GM19452 (cell line): ENCODE measurements around the gene POGZ.

Experiments used
- ATAC-seq: cut with Tn5 transposase; IDR thresholded peaks from one replicate; pipeline ENCODE4 v1.9.1; 2021; ENCODE audit not compliant: unreplicated experiment

Gene POGZ, protein sequence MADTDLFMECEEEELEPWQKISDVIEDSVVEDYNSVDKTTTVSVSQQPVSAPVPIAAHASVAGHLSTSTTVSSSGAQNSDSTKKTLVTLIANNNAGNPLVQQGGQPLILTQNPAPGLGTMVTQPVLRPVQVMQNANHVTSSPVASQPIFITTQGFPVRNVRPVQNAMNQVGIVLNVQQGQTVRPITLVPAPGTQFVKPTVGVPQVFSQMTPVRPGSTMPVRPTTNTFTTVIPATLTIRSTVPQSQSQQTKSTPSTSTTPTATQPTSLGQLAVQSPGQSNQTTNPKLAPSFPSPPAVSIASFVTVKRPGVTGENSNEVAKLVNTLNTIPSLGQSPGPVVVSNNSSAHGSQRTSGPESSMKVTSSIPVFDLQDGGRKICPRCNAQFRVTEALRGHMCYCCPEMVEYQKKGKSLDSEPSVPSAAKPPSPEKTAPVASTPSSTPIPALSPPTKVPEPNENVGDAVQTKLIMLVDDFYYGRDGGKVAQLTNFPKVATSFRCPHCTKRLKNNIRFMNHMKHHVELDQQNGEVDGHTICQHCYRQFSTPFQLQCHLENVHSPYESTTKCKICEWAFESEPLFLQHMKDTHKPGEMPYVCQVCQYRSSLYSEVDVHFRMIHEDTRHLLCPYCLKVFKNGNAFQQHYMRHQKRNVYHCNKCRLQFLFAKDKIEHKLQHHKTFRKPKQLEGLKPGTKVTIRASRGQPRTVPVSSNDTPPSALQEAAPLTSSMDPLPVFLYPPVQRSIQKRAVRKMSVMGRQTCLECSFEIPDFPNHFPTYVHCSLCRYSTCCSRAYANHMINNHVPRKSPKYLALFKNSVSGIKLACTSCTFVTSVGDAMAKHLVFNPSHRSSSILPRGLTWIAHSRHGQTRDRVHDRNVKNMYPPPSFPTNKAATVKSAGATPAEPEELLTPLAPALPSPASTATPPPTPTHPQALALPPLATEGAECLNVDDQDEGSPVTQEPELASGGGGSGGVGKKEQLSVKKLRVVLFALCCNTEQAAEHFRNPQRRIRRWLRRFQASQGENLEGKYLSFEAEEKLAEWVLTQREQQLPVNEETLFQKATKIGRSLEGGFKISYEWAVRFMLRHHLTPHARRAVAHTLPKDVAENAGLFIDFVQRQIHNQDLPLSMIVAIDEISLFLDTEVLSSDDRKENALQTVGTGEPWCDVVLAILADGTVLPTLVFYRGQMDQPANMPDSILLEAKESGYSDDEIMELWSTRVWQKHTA (N-terminal part only)

DNA sequence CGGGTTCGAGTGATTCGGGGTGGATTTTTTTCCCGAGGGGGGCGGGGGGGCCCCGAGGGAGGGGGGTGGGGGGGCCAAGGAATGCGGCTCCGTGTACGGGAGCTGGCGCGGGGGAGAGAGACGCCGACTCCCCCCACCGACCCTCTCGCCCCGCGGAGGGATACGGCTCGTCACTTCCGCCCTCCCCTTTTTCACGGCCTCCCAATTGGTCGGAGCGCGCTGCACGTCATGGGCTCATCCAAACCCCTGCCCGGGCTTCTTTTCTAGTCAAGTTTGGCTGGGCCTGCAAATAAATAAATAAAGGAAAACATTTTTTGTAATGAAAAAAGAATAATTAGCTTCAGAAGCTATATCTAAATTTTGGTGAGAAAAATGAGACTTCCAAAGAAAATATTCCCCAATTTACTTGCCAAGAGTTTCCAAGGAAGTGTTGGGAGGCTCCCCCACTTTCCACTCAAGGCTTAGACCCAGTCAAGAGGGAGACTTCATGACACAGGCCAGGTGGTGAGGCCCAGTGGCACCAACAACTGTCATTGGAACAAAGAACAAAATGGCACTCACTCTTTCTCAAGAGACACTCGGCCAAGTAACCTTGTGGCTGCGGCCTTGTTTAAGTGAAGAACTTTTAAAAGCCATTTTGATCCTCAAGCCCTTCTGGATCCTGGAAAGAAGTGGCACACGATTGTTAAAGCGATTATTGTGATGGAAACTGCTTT, at the start of gene POGZ:
Gene POGZ, minus strand, starts transcription at position 164 of the 716 bp plus-strand sequence. CDS start 17,290 bp downstream, outside the sequence.
- peak; percentile 66 for ATAC-seq

DNA sequence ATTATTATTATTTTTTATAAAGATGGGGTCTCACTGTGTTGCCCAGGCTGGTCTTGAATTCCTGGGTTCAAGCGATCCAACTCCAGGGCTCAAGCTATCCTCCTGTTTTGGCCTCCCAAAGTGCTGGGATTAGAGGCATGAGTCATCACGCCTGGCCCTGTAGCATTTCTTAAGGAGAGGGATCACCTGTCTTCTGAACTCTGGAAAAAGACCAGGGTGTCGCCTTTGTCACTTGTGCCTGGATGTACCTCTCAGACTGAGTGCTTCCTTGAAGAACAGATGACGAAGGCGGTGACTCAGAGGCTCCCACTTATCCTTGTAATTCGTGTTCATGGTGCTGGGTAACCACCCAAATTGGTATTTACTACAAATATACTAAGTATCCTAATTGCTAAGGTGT, 49.5 kb upstream of the POGZ start:
- ATAC-seq = no peak

DNA sequence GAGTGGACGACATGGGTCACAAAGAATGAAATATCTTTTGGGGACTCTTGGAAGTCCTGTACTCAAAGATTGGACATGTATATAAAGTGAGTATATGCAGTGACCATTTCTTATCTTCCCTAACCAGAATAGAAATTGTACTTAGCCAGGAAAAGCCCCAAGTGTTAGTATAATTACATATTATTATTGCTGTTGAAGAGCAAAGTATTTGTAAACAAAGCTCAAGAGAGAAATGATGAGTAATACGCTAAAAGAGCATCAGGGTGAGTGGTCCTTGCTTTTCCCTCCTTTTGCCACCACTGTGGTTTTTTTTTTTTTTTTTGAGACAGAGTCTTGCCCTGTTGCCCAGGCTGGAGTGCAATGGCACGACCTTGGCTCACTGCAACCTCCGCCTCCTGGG, 45.5 kb upstream of the POGZ start:
- ATAC-seq = no peak

DNA sequence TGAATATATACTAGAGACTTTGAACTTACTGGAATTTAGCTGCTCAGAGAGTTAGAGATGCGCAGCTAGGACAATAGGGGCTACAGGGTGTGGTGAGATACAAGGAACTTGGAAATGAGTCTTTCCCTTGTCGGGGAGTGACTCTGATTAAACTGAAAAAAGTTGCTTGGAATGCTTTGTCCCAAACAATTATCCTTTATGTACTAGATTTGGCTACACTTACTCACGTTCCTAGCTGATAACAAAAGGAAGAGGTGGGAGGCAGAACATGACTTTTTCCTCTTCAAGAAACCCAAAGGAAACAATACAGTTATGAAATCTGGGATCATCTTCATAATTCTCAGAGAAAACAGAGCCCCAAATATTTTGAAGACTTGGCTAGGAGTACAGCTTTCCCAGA, 45.0 kb upstream of the POGZ start:
- ATAC-seq = no peak

DNA sequence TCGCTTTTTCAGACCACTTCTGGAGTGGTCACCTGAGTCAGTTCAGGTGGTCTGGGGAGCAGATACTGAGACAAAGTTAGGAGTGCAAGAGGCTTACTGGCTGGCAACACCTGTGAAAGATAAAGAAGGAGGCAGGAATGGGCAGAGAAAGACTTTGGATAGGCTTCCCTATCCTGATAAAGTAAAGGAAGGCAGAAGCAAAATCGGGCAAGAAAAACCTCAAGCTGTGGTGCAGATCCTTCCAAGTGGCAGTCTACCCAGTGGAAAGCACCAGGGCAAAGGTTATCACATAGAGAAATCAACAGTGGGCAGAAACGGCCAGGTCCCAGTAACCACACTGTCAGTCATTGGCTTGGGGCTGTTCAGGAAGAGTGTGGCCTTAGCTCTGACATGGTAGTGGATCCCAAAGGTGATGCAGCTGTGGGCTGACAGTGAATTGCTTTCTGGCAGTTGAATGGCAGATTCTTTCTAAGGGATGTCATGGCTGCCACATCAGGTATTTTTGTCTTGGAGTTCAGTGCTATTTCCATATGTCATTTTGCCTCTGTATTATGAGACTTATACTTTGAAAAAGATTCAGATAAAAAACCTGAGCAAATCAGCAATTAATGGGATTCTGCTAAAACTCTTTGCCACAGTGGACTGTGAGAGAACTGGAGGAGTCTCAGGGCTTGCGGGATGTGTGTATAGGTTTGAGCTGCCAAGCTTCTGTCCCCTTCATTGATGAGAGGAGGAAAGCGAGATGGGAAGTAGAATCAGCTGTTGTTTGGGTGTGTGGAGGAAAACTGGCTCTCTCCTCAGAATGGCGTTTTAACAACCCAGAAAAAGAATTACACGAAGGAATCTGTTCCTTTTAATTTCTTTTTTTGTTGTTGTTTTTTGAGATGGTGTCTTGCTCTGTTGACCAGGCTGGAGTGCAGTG, 43.8 kb upstream of the POGZ start:
- ATAC-seq = no peak

DNA sequence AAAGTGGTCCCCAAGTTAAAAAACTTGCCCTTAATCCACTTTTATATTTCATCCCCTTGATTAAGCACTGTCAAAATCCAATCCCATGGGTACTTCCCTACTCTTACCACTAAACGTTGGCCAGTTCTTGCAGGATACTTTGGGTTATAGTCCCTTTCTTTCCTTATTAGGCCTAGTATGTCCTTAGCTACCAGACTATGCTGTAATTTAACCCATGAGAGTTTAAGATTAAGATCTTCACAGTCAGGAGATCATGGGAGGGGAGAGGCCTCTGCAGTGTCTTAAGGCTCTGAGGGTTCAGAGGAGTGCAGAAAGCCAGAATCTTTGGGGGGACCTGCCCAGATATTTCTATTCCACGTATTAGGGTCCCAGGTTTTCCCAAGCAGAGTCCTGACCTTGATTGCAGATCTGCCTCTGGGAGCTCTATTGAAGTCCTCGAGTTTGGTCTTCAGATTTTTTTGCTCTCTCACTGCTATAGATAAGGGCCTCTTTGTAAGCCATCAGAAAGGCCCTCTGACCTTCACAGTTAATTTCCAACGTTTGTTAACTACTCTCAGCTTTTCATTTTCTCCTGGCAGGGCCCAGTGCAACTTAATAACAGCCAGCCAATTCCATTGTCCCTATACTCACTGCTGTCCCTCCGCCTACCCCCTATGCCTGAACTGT, 42.9 kb upstream of the POGZ start:
- no peak for ATAC-seq

DNA sequence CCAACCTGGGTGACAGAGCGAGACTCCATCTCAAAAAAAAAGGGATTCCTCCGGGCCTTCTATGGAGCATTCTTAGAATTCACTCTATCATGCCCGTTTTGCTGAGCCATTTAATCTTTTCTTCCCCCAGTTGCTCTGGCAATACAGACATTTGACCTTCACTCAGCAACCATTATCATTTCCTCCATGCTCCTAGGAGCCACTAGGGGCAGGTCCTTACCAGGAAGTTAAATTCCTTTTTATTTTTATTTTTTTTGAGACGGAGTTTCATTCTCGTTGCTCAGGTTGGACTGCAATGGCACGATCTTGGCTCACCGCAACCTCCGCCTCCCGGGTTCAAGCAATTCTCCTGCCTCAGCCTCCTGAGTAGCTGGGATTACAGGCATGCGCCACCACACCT, 42.2 kb upstream of the POGZ start:
- ATAC-seq = no peak

DNA sequence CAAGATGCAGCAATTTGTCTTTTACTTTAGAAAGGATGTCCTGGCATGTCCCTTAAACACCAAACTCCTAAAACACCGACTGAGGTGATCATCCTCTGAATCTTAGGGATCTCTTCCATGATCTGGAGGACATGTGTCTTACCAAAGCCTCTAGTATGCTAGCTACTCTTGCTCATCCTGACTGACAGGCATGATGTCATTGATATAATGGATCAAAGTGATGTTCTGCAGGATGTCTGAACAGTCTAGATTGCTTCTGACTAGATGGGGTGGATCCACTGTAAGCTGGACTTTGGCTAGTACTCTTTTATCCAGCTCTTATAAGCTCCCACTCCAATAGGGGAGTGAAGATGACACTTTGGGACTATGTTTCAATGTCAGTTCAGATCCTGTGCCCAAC, 40.6 kb upstream of the POGZ start:
- ATAC-seq = no peak

DNA sequence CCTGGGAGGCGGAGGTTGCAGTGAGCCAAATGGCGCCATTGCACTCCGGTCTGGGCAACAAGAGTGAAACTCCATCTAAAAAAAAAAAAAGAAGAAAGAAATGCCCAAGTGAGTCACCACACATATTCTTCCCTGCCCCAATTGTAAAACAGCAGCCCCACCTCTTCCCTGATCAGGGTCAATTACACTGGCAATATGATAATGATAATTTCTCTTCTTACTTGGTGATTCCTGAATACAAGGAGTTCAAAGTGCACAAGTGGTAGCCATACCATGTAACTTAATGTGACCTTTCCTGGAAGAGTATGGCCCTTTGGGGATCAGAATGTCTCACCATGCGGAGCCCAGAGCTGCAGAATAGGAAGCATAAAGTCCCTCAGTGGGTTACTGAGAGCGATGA, 40.1 kb upstream of the POGZ start:
- ATAC-seq = no peak

DNA sequence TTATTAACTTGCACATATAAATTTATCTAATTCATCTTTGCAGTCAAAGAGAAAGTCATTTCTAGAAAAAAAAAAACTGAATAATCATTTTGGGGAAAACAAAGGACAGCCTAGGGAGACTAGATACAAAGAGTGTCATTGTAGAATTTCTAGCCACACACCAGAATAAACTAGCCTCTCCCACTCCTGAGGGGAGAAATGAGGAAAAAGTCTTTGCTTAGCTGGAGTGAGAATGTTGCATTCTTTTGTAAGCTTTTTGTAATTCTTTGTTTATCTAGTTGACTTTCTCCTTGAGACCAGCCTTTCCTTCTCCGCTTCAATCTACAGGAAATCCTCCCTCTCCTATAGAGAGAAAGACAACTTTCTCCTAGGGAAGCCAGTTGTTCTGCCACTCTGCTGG, 36.0 kb upstream of the POGZ start:
- no peak for ATAC-seq

DNA sequence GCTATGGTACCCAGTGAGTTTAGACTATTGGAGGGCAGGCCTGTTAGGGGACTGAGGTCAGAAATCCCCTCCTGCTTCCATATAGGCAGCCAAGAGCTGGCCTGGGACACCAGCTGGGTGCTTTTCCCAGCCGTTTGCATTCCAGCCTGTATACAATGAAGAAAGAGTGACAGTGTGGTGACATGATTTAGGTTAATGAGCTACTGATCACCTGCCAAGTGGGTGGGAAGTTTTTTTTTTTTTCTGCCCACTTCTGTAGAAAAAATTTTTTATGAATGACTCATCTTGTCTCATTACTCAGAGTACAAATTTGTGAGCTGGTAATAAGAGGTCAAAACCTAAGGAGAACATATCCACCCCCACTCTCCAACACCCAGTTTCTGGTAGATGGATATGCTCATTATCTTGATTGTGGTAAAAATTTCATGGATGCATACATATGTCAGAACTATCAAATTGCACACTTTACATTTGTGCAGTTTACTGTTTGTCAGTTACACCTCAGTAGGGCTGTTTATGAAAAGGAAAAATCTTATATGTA, 35.5 kb upstream of the POGZ start:
- no peak for ATAC-seq

DNA sequence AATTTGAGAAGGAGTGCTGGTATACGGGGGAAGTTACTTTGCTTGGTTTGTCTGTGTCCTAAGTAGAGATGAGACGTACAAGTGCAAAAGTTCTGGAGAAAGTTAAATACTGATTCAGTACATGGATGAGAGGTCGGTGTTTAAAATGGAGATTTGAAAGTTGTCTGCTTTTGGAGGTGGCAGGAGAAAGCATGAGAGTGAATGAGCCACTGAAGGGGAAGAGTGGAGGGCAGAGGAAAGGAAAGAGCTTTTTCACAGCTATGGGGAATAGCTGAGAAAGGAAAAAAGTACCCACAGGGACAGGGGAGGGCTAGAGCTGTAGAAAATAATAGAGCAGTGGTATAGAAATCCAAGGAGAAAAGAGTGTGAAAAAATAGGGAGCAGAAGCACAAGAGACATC, 33.7 kb upstream of the POGZ start:
- ATAC-seq = no peak

DNA sequence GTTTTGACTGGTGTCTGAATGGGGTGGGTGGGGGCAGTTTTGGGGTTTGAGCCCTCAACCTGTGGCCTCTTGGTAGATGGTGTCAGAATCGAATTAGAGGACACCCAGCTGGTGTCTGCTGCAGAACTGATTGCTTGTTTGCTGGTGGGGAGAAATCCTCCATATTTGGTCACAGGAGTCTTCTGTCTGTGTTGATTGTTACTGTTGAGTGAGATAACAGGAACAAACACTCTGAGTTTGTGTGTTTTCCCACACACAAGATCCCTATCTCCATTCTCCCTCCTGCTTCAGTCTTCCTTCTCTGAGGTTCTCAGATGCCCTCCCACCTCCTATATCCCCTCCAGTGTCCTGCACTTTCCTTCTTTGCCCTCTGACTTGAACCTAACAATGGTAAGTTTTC, 32.8 kb upstream of the POGZ start:
- ATAC-seq = no peak

DNA sequence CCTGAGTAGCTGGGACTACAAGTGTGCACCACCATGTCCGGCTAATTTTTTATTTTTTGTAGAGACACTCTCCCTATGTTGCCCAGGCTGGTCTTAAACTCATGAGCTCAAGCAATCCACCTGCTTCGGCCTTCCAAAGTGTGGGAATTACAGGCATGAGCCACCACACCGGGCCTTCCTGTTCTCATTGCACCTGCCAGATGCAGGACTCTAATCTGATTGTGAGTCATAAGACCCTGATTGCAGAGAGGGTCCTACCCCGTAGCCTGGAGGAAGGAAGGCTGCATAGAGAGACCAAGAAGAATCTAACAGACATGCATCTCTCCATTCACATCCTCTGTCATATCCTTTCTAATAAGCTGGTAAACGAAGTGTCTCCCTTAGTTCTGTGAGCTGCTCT, 32.3 kb upstream of the POGZ start:
- ATAC-seq = no peak

DNA sequence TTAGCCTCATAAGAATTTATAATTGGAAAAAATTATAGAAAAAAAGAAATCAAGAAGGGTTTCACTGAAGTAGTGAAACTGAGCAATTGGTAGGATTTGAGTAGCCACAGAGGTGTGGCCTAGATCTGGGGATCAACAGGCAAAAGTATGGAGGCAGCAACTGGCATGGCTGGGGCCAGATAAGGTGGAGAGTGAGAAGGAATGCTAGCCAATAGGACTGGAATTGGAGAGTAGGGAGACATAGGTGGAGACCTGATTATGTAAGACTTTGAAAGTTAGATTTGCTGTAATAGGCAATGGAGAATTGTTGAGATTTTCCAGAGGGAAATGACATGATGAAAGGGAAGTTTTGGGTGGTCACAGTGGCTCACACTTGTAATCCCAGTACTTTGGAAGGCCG, 27.3 kb upstream of the POGZ start:
- no peak for ATAC-seq

DNA sequence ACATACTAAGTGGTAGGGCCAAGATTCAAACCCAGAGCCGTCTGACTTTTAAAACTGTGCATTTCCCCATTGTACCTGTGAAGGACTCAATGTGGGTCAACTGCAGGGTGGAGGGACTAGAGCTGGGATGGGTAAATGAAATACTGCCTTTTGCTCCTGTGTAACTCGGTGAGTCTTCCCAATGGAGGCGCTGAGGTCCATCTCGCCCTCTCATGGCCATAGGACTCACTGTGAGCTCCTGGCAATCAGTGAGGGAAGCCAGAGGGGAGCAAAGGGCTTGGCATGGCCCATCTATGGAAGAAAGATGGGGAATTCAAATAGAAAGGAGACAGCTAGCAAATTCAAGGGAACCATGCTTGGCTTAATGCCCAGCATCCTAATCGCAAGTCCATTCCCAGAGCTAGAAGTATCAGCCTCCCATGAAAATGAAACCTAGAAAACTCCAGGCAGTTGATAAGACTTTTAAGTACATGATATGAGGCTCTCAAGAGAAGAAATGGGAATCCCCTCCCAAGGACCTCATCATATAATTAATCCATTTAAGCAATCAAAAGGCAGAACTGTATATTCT, 26.5 kb upstream of the POGZ start:
- ATAC-seq = no peak

DNA sequence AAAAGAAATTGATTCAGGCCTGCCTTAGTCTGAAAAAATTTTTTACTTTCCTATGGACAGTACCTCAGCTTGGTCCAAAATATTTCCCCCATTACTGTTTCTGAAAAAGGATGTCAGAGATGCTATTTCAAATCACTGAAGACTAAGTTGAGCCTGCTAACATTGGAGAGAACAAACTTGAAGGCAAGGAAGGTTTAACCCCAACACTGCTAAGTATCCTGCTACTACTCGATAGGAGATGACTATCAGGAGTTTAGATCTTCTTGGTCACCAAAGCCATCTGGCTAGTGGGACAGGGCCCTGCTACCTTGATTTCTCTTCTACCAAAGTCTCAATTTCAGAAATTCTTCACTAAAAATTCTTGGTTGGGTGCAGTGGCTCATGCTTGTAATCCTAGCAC, 22.7 kb upstream of the POGZ start:
- ATAC-seq = no peak

DNA sequence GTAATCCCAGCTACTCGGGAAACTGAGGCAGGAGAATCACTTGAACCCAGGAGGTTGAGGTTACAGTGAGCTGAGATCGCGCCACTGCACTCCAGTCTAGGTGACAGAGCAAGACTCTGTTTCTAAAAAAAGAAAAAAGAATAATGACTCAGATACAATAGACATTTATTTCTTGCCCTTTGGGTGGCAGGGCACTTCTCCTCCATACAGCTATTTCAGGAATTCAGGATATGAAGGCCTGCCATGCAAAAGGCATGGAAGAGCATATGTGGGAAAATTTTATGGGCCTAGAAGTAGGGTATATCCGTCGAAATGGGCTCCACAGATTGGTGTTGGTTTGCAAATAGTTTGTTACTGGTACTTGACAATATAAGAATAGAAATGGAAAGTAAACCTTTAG, 20.2 kb upstream of the POGZ start:
- no peak for ATAC-seq

DNA sequence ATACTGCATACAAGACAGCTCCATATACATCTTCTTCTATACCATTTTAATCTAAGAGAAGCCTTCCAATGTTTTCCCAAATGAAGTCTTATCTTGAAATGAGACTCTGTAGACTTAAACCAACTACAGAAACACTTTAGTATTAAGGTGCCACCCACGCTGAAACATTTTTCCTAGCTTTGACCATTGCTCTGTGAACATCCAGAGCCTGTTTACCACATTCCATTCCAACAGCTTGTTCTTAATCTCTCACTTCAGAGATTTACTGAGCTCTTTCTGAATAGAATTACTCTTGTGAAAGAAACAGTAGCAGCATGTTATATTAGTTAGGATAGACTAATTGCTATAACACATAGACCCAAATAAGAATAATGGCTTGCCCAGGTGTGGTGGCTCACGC, 19.6 kb upstream of the POGZ start:
- no peak for ATAC-seq
